HG03064 (cell line): ENCODE measurements around the gene NASP.

Experiments used
- ATAC-seq: cut with Tn5 transposase; IDR thresholded peaks from one replicate; pipeline ENCODE4 v1.9.1; 2021; ENCODE audit warnings: low read depth; ENCODE audit not compliant: unreplicated experiment

NASP gene

GRCh38 chr1:45583666-45584350 is at the start of gene NASP:
TSS of gene NASP (plus strand) at chr1:45584041. CDS start at chr1:45584147, 106 bp downstream.
- ATAC-seq = peak; percentile 38

GRCh38 chr1:45535988-45536766 is 47.7 kb upstream of the NASP start:
- no peak for ATAC-seq

GRCh38 chr1:45536886-45537285 is 47.0 kb upstream of the NASP start:
- ATAC-seq = no peak

- ATAC-seq = no peak
Measured at GRCh38 chr1:45541193-45541592, 42.6 kb upstream of the NASP start.

- ATAC-seq = no peak
Measured at GRCh38 chr1:45542591-45542990, 41.2 kb upstream of the NASP start.

GRCh38 chr1:45543581-45544417 is 40.0 kb upstream of the NASP start:
- no peak for ATAC-seq

- no peak for ATAC-seq
Measured at GRCh38 chr1:45544530-45544929, 39.3 kb upstream of the NASP start.

- ATAC-seq = peak; percentile 62
Measured at GRCh38 chr1:45545019-45545493, 38.8 kb upstream of the NASP start.

- peak; percentile 6 for ATAC-seq
Measured at GRCh38 chr1:45545553-45546310, 38.1 kb upstream of the NASP start.

GRCh38 chr1:45550401-45551351 is 33.2 kb upstream of the NASP start, which contains the start of gene AKR1A1:
TSS of gene AKR1A1 (plus strand) at chr1:45550826. CDS start at chr1:45561795, 10,969 bp downstream.
- ATAC-seq = peak; percentile 75

GRCh38 chr1:45551684-45552083 is 32.2 kb upstream of the NASP start:
- ATAC-seq = no peak

- no peak for ATAC-seq
Measured at GRCh38 chr1:45552331-45552730, 31.5 kb upstream of the NASP start.

- no peak for ATAC-seq
Measured at GRCh38 chr1:45554198-45554597, 29.6 kb upstream of the NASP start.

GRCh38 chr1:45557422-45557944 is 26.4 kb upstream of the NASP start:
- no peak for ATAC-seq

GRCh38 chr1:45563843-45564242 is 20.0 kb upstream of the NASP start:
- no peak for ATAC-seq

- no peak for ATAC-seq
Measured at GRCh38 chr1:45566722-45567121, 17.1 kb upstream of the NASP start.

GRCh38 chr1:45567911-45568310 is 15.9 kb upstream of the NASP start:
- ATAC-seq = no peak

- ATAC-seq = no peak
Measured at GRCh38 chr1:45568421-45568820, 15.4 kb upstream of the NASP start.

GRCh38 chr1:45569571-45569961 is 14.3 kb upstream of the NASP start:
- ATAC-seq = no peak
